ENCODE results near the gene LARGE1. TPM values are rescaled to one million over a fixed set of nuclear protein-coding genes. Genes with fewer than 3 reads are reported as not detected.

Gene LARGE1
- total RNA-seq, 1 experiment from 2014 or later = 2.5 TPM

DNA sequence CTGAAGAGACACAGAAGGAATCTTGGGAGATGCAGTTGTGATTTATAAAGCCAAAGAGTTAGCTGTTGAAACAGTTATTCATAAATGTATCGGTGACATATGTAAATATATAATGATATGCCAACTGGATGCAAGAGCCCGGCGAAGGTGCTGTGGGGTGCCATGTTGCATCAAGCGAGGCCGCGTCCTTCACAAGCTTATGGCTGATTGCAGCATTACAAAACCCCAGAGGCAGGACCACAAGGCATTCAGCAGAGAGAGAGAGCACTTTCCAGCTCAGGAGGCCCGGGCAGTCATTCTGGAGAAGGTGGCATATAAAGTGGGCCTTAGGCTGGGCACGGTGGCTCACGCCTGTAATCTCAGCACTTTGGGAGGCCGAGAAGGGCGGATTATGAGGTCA lies 65.6 kb downstream of the LARGE1 start:
- intact Hi-C loops (cut with micrococcal nuclease; ENCODE audit: unreplicated experiment) = no loop called here
- DNase-seq (ENCODE audit: low read depth, low spot score) (no peak), ATAC-seq (no peak)
- Histone ChIP-seq H3K27ac (ENCODE audit: low read length) (no peak overlapping the region), H3K4me3 (ENCODE audit: low read depth in 2 of 2, low read length in 2 of 2) (no peak overlapping the region), H3K9me3 (ENCODE audit: control insufficient read depth, insufficient read depth, low read depth, low read length) (no peaks in the 10 kb centered on the region), H3K4me1 (ENCODE audit: control insufficient read depth, insufficient read depth, low read length) (no peaks in the 10 kb centered on the region; the same call in 1 of the 2 replicates), H3K27me3 (ENCODE audit: control insufficient read depth, insufficient read depth, low read length) (no peaks in the 10 kb centered on the region), H3K36me3 (ENCODE audit: control insufficient read depth, insufficient read depth, low read length) (no peaks in the 10 kb centered on the region)
- TF ChIP-seq SIN3A (IDR thresholded peaks at IDR 0.05; ENCODE audit: borderline replicate concordance, insufficient read depth, low read depth, low read length) = no peak
- TF ChIP-seq, protein P1, sequence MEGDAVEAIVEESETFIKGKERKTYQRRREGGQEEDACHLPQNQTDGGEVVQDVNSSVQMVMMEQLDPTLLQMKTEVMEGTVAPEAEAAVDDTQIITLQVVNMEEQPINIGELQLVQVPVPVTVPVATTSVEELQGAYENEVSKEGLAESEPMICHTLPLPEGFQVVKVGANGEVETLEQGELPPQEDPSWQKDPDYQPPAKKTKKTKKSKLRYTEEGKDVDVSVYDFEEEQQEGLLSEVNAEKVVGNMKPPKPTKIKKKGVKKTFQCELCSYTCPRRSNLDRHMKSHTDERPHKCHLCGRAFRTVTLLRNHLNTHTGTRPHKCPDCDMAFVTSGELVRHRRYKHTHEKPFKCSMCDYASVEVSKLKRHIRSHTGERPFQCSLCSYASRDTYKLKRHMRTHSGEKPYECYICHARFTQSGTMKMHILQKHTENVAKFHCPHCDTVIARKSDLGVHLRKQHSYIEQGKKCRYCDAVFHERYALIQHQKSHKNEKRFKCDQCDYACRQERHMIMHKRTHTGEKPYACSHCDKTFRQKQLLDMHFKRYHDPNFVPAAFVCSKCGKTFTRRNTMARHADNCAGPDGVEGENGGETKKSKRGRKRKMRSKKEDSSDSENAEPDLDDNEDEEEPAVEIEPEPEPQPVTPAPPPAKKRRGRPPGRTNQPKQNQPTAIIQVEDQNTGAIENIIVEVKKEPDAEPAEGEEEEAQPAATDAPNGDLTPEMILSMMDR (IDR thresholded peaks at IDR 0.05) = no peak
- TF ChIP-seq REST (IDR thresholded peaks at IDR 0.05; ENCODE audit: insufficient read depth in 1 of 2, low read depth in 2 of 2, low read length in 1 of 2) = no peak
- no peak for TF ChIP-seq POLR2AphosphoS5 (IDR thresholded peaks at IDR 0.05; ENCODE audit: low read depth, low read length)
- TF ChIP-seq TCF7L2 (IDR thresholded peaks at IDR 0.05; ENCODE audit: low read depth, low read length) = no peak
- POLR2A ChIA-PET = no interaction called here
- BruUV-seq (replicated peaks) = no TSS peak
- CTCF ChIA-PET = no interaction called here
- in situ Hi-C loops (cut with HindIII; ENCODE audit: low pct_unique_long_range_greater_than_20kb, low sequenced_read_pairs) = no loop called here

- Histone ChIP-seq H3K27me3 (ENCODE audit: control insufficient read depth, insufficient read depth, low read length) (no peaks in the 10 kb centered on the region), H3K36me3 (ENCODE audit: control insufficient read depth, insufficient read depth, low read length) (no peaks in the 10 kb centered on the region), H3K4me1 (ENCODE audit: control insufficient read depth, insufficient read depth, low read length) (no peaks in the 10 kb centered on the region; the same call in 1 of the 2 replicates), H3K9me3 (ENCODE audit: control insufficient read depth, insufficient read depth, low read depth, low read length) (no peaks in the 10 kb centered on the region), H3K4me3 (ENCODE audit: low read depth in 2 of 2, low read length in 2 of 2) (peak overlapping the region; percentile 36 to 56), H3K27ac (ENCODE audit: low read length) (peak overlapping the region; percentile 77)
- ChIA-PET POLR2A (no interaction called here), CTCF (interaction anchor here (0.6 kb wide), 1 partner anchor 1170 kb away, joined by 3 read pairs; no protein-coding TSS in a partner anchor)
- intact Hi-C loops (cut with micrococcal nuclease; ENCODE audit: unreplicated experiment) = no loop called here
- no peak for DNase-seq (ENCODE audit: low read depth, low spot score)
- BruUV-seq (replicated peaks) = no TSS peak
- TF ChIP-seq, protein P1 (IDR thresholded peaks at IDR 0.05) = no peak
- no peak for TF ChIP-seq REST (IDR thresholded peaks at IDR 0.05; ENCODE audit: insufficient read depth in 1 of 2, low read depth in 2 of 2, low read length in 1 of 2)
- TF ChIP-seq SIN3A (IDR thresholded peaks at IDR 0.05; ENCODE audit: borderline replicate concordance, insufficient read depth, low read depth, low read length) = no peak
- TF ChIP-seq TCF7L2 (IDR thresholded peaks at IDR 0.05; ENCODE audit: low read depth, low read length) = no peak
- TF ChIP-seq POLR2AphosphoS5 (IDR thresholded peaks at IDR 0.05; ENCODE audit: low read depth, low read length) = no peak
- in situ Hi-C loops (cut with HindIII; ENCODE audit: low pct_unique_long_range_greater_than_20kb, low sequenced_read_pairs) = no loop called here
- peak; percentile 93 for ATAC-seq
Observed at GRCh38 chr22:33853200-33854097, 66.8 kb downstream of the LARGE1 start.

Data from Panc1 (cell line).